Transverse colon (tissue), 3 donors: ENCODE measurements around the gene SELENOS.

Experiments
- CTCF ChIP-seq, 5 experiments: fragments of 200-600 bp in 3 of 5; fragments of 450-650 bp in 2 of 5; sonication (generic) in 3 of 5; IDR thresholded peaks; 1 replicate in 2 of 5; 2 replicates in 3 of 5; pipeline ENCODE4 v1.5.1; 2016 to 2017; ENCODE audit warnings: antibody characterized with exemption in 5 of 5, inconsistent platforms in 3 of 5, mild to moderate bottlenecking in 2 of 5, moderate library complexity in 1 of 5
- EP300 ChIP-seq: sonication (generic); formaldehyde crosslinking; IDR thresholded peaks from one replicate; pipeline ENCODE4 v1.6.1; 2017; ENCODE audit warnings: antibody characterized with exemption, low read depth
- POLR2A ChIP-seq: fragments of 450-650 bp; IDR thresholded peaks from one replicate; pipeline ENCODE4 v1.6.1; 2016; ENCODE audit warnings: antibody characterized with exemption, mild to moderate bottlenecking, moderate library complexity

GRCh38 chr15:101266787-101267186 lies 10.5 kb downstream of the SELENOS start:
- no peak for TF ChIP-seq EP300
- no peak for TF ChIP-seq CTCF (IDR thresholded peaks at IDR 0.05)
- TF ChIP-seq POLR2A: no peak
